Panc1 (cell line): ENCODE measurements around the gene UQCC3. TPM values are rescaled to one million over a fixed set of nuclear protein-coding genes. Genes with fewer than 3 reads are reported as not detected.

ENCODE experiments used
- ATAC-seq: fragments of 200-7000 bp; cut with Tn5 transposase; 2 replicates; pipeline ENCODE4 v1.9.1; 2020; ENCODE audit warnings: mild to moderate bottlenecking, moderate library complexity
- BruUV-seq: library from RNA; stranded (reverse); fragments of 400-500 nt; replicated peaks from 2 replicates; lab custom pipeline; 2021; lab: Mats Ljungman, UMichigan
- CTCF ChIA-PET: fragments of 300-600 bp; sonication (Branson Sonifier 250); formaldehyde crosslinking; loops from one replicate; lab custom pipeline; 2022; ENCODE audit warnings: antibody characterized with exemption; lab: Charles Lee
- POLR2A ChIA-PET: fragments of 300-600 bp; sonication (Branson Sonifier 250); formaldehyde crosslinking; loops from one replicate; lab custom pipeline; 2022; ENCODE audit warnings: antibody characterized with exemption; lab: Charles Lee
- DNase-seq: peaks from one replicate; pipeline ENCODE4 v3.0.0-alpha.2; 2010; ENCODE audit warnings: low read depth, low spot score
- H3K27ac ChIP-seq: 2 replicates; pipeline ENCODE4 v1.5.1; 2011; ENCODE audit warnings: mild to moderate bottlenecking, low read length, inconsistent platforms
- H3K27me3 ChIP-seq: fragments of 200-500 bp; sonication (Bioruptor generic); 2 replicates; pipeline ENCODE4 v1.6.0; 2014; ENCODE audit warnings: low read length, inconsistent platforms; ENCODE audit not compliant: control insufficient read depth, insufficient read depth
- H3K36me3 ChIP-seq: fragments of 200-500 bp; sonication (Bioruptor generic); 2 replicates; pipeline ENCODE4 v1.5.1; 2014; ENCODE audit warnings: inconsistent platforms, mild to moderate bottlenecking, low read length, moderate library complexity; ENCODE audit not compliant: control insufficient read depth, insufficient read depth
- H3K4me1 ChIP-seq: 2 replicates; pipeline ENCODE4 v1.5.1; 2011; ENCODE audit warnings: inconsistent platforms, mild to moderate bottlenecking, low read length, moderate library complexity; ENCODE audit not compliant: control insufficient read depth, insufficient read depth
- H3K4me3 ChIP-seq, 2 experiments: 2 replicates each; pipeline ENCODE4 v1.5.1; 2011 to 2012; ENCODE audit warnings: low read depth in 2 of 2, low read length in 2 of 2, mild to moderate bottlenecking in 2 of 2, inconsistent platforms in 1 of 2, moderate library complexity in 1 of 2
- H3K9me3 ChIP-seq: fragments of 200-500 bp; sonication (Bioruptor generic); 2 replicates; pipeline ENCODE4 v1.5.1; 2014; ENCODE audit warnings: low read depth, mild to moderate bottlenecking, inconsistent platforms, low read length, moderate library complexity; ENCODE audit not compliant: control insufficient read depth, insufficient read depth
- POLR2AphosphoS5 ChIP-seq: IDR thresholded peaks from 2 replicates; pipeline ENCODE4 v1.6.1; 2012; ENCODE audit warnings: mild to moderate bottlenecking, low read depth, low read length, moderate library complexity
- SIN3A ChIP-seq: IDR thresholded peaks from 2 replicates; pipeline ENCODE4 v1.6.1; 2012; ENCODE audit warnings: low read depth, mild to moderate bottlenecking, low read length, moderate library complexity, borderline replicate concordance; ENCODE audit not compliant: insufficient read depth
- TCF7L2 ChIP-seq: IDR thresholded peaks from 2 replicates; pipeline ENCODE4 v1.6.1; 2011; ENCODE audit warnings: mild to moderate bottlenecking, low read depth, low read length, inconsistent platforms
- in situ Hi-C: cut with HindIII; loops from 2 replicates; pipeline ENCODE4 v1.10.0; 2016; ENCODE audit warnings: low sequenced_read_pairs, low pct_unique_long_range_greater_than_20kb
- intact Hi-C: fragments of 100-400 bp; cut with micrococcal nuclease; formaldehyde crosslinking; loops from one replicate; pipeline ENCODE4 v1.10.0; 2022; ENCODE audit not compliant: unreplicated experiment
- total RNA-seq: library from RNA; stranded (reverse); gene quantifications from one replicate; pipeline ENCODE4 v1.2.1, GENCODE V29; 2021; ENCODE audit not compliant: unreplicated experiment
- TF ChIP-seq, protein P1 (sequence below), 2 experiments: IDR thresholded peaks; 2 replicates each; pipeline ENCODE4 v1.6.1; 2011 to 2012; ENCODE audit warnings: low read depth in 2 of 2, control low read depth in 1 of 2, low read length in 1 of 2, mild to moderate bottlenecking in 1 of 2, moderate library complexity in 1 of 2; ENCODE audit not compliant: insufficient read depth in 1 of 2
- TF ChIP-seq, protein P2 (sequence below): fragments of 450-650 bp; IDR thresholded peaks from 2 replicates; pipeline ENCODE4 v1.5.1; 2017; ENCODE audit warnings: mild to moderate bottlenecking

UQCC3 gene
- total RNA-seq, 1 experiment from 2014 or later = 7.4 TPM

DNA sequence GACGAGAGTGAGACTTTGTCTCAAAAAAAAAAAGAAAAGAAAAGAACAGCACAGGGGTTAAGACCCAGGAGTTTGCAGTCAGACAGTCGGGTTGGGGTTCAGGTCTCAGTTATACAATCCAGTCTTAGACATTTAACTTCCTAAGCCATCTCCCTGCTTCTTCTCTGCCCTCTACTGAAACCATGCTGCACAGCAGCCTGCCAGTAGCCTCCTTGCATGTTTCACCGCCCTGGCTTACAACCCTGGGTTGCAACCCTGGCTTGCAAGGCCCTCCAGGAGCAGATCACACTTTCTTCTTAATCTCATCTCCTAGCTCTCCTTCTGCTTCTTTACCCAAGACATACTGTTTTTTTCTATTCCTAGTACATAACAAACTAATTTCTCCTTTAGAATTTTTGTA, 43.8 kb upstream of the UQCC3 start:
- TF ChIP-seq, protein P1, sequence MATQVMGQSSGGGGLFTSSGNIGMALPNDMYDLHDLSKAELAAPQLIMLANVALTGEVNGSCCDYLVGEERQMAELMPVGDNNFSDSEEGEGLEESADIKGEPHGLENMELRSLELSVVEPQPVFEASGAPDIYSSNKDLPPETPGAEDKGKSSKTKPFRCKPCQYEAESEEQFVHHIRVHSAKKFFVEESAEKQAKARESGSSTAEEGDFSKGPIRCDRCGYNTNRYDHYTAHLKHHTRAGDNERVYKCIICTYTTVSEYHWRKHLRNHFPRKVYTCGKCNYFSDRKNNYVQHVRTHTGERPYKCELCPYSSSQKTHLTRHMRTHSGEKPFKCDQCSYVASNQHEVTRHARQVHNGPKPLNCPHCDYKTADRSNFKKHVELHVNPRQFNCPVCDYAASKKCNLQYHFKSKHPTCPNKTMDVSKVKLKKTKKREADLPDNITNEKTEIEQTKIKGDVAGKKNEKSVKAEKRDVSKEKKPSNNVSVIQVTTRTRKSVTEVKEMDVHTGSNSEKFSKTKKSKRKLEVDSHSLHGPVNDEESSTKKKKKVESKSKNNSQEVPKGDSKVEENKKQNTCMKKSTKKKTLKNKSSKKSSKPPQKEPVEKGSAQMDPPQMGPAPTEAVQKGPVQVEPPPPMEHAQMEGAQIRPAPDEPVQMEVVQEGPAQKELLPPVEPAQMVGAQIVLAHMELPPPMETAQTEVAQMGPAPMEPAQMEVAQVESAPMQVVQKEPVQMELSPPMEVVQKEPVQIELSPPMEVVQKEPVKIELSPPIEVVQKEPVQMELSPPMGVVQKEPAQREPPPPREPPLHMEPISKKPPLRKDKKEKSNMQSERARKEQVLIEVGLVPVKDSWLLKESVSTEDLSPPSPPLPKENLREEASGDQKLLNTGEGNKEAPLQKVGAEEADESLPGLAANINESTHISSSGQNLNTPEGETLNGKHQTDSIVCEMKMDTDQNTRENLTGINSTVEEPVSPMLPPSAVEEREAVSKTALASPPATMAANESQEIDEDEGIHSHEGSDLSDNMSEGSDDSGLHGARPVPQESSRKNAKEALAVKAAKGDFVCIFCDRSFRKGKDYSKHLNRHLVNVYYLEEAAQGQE (IDR thresholded peaks at IDR 0.05; ENCODE audit: insufficient read depth in 1 of 2, low read depth in 2 of 2, low read length in 1 of 2) = no peak
- TF ChIP-seq SIN3A (no peak), TCF7L2 (no peak), POLR2AphosphoS5 (no peak)
- TF ChIP-seq, protein P2, sequence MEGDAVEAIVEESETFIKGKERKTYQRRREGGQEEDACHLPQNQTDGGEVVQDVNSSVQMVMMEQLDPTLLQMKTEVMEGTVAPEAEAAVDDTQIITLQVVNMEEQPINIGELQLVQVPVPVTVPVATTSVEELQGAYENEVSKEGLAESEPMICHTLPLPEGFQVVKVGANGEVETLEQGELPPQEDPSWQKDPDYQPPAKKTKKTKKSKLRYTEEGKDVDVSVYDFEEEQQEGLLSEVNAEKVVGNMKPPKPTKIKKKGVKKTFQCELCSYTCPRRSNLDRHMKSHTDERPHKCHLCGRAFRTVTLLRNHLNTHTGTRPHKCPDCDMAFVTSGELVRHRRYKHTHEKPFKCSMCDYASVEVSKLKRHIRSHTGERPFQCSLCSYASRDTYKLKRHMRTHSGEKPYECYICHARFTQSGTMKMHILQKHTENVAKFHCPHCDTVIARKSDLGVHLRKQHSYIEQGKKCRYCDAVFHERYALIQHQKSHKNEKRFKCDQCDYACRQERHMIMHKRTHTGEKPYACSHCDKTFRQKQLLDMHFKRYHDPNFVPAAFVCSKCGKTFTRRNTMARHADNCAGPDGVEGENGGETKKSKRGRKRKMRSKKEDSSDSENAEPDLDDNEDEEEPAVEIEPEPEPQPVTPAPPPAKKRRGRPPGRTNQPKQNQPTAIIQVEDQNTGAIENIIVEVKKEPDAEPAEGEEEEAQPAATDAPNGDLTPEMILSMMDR = no peak
- Histone ChIP-seq H3K27ac (no peak overlapping the region), H3K4me1 (peaks cover under 1% of the 10 kb centered on the region; the same call in 1 of the 2 replicates), H3K27me3 (no peaks in the 10 kb centered on the region), H3K9me3 (no peaks in the 10 kb centered on the region), H3K36me3 (peaks cover 25% of the 10 kb centered on the region), H3K4me3 (no peak overlapping the region)
- ChIA-PET POLR2A (no interaction called here), CTCF (no interaction called here)
- intact Hi-C loops = no loop called here
- DNase-seq (no peak), ATAC-seq (peak; percentile 41; the same call in 1 of the 2 replicates)
- in situ Hi-C loops = no loop called here
- BruUV-seq = no TSS peak

DNA sequence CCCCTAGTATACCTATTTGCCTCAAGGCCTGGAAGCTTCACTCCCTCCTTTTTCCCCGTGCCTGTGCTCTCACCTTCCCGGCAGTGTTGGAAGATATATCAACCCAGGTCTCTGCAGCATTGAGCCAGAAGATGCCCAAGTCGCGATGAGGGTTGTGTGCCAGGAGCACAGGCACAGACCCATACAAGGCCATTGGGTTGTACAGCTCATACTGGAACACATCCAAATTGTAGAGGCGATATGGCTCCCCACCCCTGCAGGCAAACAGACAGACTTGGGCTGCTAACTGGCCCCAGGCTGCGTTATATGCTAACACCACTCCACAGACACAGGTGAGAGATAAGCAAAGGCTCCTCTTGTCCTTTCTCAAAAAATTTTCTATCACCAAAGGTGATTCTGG, 39.0 kb upstream of the UQCC3 start:
- POLR2A ChIA-PET = no interaction called here
- Histone ChIP-seq H3K9me3 (no peaks in the 10 kb centered on the region), H3K4me1 (no peaks in the 10 kb centered on the region), H3K4me3 (no peak overlapping the region), H3K27ac (no peak overlapping the region), H3K27me3 (no peaks in the 10 kb centered on the region), H3K36me3 (peaks cover 31% of the 10 kb centered on the region)
- BruUV-seq = no TSS peak
- CTCF ChIA-PET = no interaction called here
- in situ Hi-C loops = no loop called here
- TF ChIP-seq, protein P2 = no peak
- TF ChIP-seq, protein P1 (IDR thresholded peaks at IDR 0.05; ENCODE audit: insufficient read depth in 1 of 2, low read depth in 2 of 2, low read length in 1 of 2) = no peak
- no peak for TF ChIP-seq SIN3A
- TF ChIP-seq TCF7L2 = no peak
- TF ChIP-seq POLR2AphosphoS5 = no peak
- intact Hi-C loops = no loop called here
- ATAC-seq = no peak
- no peak for DNase-seq
